Retinal pigment epithelial cell (primary cell): ENCODE data around the gene PHF14.

Experiments used
- DNase-seq: peaks from one replicate; pipeline ENCODE4 v3.0.0-alpha.2; 2010; ENCODE audit warnings: low read depth
- H3K4me3 ChIP-seq: 2 replicates; pipeline ENCODE4 v1.5.1; 2011; ENCODE audit warnings: mild to moderate bottlenecking, low read length, control low read depth, moderate library complexity
- CTCF ChIP-seq: conservative IDR thresholded peaks from 2 replicates; pipeline ENCODE4 v1.5.1; 2011; ENCODE audit warnings: low read depth, low read length, control low read depth, inconsistent platforms

The PHF14 gene

GRCh38 chr7:11217848-11218565 lies 244.3 kb downstream of the PHF14 start:
- DNase-seq: no peak
- TF ChIP-seq CTCF: no peak
- no peak overlapping the region for H3K4me3 ChIP-seq
